GM21423 (cell line): ENCODE data around the gene ZNF99.
"Not testable (repeated sequence)": the region's sequence is repeated elsewhere in the genome, so short reads cannot be mapped to it uniquely, and the experiment has no call there.

ENCODE experiments used
- ATAC-seq: cut with Tn5 transposase; IDR thresholded peaks from one replicate; pipeline ENCODE4 v1.9.1; 2021; ENCODE audit warnings: mild to moderate bottlenecking, moderate library complexity; ENCODE audit not compliant: unreplicated experiment

ZNF99 gene

DNA sequence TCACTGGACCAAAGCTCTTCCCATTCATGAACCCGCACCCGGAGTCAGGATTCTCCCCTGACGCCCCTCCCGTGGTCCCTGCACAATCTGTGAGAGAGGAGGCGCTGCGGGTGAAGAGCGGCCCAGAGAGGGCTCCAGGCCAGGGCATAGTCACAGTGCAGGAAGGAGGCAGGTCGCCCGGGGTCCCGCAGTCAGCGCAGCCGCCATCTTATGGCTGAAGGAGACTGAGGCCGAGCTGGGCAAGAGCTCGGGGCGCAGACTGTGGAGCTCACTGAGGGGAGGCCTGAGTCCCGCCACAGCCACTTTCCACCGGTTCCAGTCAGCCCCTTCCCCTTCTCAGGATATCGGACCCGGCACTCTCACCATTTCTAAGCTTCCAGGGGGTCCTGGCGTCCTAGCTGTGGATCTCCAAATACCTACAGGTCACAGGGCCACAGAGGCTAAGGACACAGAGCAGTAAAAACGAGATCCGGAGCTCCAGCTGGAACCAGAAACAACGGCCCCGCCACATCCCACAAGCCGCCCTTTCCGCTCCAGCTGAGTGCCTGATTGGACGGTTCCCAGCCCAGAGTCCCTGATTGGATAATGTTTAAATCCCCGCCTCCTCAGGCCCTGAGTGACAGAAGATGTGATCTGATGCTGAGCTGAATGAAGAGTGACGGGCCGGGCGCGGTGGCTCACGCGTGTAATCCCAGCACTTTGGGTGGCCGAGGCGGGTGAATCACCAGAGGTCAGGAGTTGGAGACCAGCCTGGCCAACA lies at the start of gene ZNF99:
Gene ZNF99, minus strand, starts transcription at position 501 of the 760 bp plus-strand sequence. Its CDS starts 135 bp downstream, at position 366.
- ATAC-seq: no peak

- no peak for ATAC-seq
Measured at GRCh38 chr19:22832031-22832762, 48.2 kb upstream of the ZNF99 start, which contains the start of gene ZNF723. Gene ZNF723 (plus strand): TSS chr19:22832291. CDS start chr19:22832380, 89 bp downstream.

DNA sequence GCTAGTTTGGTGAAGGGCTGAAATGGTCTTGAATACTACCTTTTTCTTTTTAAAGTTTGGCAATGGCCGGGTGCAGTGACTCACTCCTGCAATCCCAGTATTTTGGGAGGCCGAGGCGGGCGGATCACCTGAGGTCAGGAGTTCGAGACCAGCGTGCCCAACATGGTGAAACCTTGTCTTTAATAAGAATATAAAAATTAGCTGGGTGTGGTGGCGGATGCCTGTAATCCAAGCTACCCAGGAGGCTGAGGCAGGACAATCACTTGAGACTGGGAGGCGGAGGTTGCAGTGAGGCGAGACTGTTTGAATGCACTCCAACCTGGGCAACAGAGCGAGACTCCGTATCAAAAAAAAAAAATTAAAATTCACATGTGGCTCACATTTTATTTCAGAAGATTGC lies 47.3 kb upstream of the ZNF99 start:
- no peak for ATAC-seq

DNA sequence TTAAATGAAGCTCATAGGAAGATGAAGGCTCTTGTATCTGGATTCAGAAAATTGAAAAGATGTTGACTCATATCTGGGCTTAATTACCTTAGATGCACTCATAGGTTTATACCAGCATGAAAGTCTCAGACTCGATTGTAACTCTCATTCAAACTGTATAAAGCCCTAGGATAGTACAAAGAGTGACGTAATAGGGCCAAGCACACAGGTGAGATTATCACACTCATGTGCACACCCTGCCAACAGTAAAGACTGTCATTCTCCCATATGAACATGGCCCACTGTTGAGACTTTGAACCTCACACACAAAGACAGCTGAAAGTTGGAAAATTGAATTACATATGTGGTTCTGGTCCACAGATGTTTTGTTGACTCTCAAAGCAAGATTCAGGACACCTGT lies 30.2 kb upstream of the ZNF99 start:
- ATAC-seq: no peak

GRCh38 chr19:22807061-22807835 lies 23.3 kb upstream of the ZNF99 start:
- no peak for ATAC-seq

DNA sequence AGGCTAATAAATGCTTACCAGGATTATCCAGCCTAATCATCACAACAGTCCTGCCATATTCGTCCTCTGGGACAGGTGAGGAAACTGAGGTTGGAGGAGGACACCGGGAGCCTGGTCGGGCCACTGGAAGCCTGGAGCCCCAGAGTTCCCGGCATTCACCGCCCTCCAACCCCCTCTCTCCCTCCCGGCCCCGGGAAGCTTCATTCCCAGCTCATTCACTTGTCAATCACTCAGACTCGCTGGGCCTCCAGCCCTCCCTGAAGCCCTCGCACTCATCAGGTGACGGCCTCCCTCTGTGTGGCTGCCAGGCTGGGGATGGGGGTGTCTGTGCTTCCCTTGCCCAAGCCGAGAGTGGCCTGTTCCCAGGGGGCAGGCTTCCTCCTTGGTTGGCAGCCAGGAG lies 22.5 kb upstream of the ZNF99 start:
- no peak for ATAC-seq

- no peak for ATAC-seq
Measured at GRCh38 chr19:22797040-22797439, 13.1 kb upstream of the ZNF99 start.

DNA sequence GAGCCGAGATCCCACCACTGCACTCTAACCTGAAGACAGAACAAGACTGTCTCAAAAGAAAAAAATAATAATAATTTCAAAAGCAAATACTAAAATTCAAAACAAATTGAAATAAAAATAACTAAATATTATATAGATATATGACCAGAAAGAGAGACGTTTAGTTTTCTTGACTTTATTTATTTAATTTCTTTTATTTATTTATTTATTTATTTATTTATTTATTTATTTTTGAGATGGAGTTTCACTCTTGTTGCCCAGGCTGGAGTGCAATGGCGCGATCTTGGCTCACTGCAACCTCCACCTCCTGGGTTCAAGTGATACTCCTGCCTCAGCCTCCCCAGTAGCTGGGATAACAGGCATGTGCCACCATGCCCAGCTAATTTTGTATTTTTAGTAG lies 8.9 kb upstream of the ZNF99 start:
- not testable (repeated sequence) for ATAC-seq

GRCh38 chr19:22735911-22736645 lies 47.9 kb downstream of the ZNF99 start:
- no peak for ATAC-seq

GRCh38 chr19:22733691-22734090 lies 50.3 kb downstream of the ZNF99 start:
- ATAC-seq: no peak

- ATAC-seq: not testable (repeated sequence)
Measured at GRCh38 chr19:22728214-22728613, 55.7 kb downstream of the ZNF99 start.

GRCh38 chr19:22721533-22721932 lies 62.4 kb downstream of the ZNF99 start:
- ATAC-seq: not testable (repeated sequence)

DNA sequence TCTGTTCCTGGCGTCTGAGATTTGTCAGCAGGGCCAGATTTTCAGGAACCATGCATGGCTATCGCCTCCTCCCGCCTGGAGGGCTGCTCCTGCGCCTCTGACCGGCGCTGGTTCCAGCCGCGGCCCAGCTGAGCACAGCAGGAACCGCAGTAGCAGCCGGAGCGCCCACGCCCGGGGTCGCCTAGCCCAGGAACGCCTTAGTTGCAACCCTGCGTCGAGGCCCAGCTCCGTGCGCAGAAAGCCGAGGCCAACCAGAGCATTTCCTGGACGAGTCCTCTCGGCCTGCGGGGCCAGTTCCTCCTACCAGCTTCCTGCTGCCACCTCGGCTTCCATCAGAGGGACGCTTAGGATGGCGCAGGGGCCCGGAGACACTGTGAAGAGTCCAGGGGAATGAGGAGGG lies 75.0 kb downstream of the ZNF99 start:
- ATAC-seq: no peak

DNA sequence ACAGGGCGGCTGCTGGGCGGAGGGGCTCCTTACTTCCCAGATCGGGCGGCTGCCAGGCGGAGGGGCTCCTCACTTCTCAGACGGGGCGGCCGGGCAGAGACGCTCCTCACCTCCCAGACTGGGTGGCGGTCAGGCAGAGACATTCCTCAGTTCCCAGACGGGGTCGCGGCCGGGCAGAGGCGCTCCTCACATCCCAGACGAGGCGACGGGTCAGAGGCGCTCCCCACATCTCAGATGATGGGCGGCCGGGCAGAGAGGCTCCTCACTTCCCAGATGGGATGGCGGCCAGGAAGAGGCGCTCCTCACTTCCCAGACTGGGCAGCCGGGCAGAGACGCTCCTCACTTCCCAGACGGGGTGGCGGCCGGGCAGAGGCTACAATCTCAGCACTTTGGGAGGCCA lies 80.9 kb downstream of the ZNF99 start:
- ATAC-seq: not testable (repeated sequence)

DNA sequence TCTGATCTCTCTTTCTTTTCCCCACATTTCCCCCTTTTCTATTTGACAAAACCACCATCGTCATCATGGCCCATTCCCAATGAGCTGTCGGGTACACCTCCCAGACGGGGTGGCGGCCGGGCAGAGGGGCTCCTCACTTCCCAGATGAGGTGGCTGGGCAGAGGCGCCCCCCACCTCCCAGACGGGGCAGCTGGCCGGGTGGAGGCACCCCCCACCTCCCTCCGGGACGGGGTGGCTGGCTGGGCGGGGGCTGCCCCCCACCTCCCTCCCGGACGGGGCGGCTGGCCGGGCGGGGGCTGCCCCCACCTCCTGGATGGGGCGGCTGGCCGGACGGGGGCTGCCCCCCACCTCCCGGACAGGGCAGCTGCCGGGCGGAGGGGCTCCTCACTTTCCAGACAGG lies 81.3 kb downstream of the ZNF99 start:
- not testable (repeated sequence) for ATAC-seq
